K562 treated with DMSO at 1 percent for 24 hours (cell line): Measurements from ENCODE around the gene NEUROD6. TPM values are rescaled to one million over a fixed set of nuclear protein-coding genes. Genes with fewer than 3 reads are reported as not detected.

Experiments
- total RNA-seq: library from RNA; unstranded; fragments of 300-600 nt; gene quantifications from 2 replicates; pipeline ENCODE4 v1.2.3, GENCODE V29; 2022; ENCODE audit warnings: low read depth; ENCODE audit not compliant: insufficient read depth

NEUROD6 gene
- not detected in 2 replicates for total RNA-seq

DNA sequence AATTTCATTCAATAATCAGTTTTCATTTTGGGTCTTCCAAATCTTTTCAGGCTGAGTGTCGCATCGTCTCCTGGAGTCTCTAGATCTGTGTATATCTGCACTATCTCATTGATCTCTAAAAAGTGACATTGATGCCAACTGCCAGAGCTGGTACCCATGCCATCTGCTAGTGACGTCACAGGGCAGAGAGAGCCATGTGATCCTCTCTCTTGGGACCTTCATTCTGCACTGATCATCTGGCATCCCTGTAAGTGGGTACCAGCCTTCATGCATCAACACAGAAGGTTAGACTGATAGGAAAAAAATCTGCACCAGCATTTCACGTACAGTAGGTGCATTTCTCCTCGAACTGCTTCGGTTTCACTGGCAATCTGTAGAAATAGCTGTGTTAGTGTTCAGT is at the start of gene NEUROD6:
TSS of gene NEUROD6 (minus strand) at position 124 of the 400 bp plus-strand sequence. CDS start 1,458 bp downstream, outside the sequence.

Other genes starting within 250 kb of the NEUROD6 start
- gene ITPRID1, start 173.4 kb upstream of the NEUROD6 start, total RNA-seq = not detected in 2 replicates